ENCODE results near the gene SYNJ1. TPM values are rescaled to one million over a fixed set of nuclear protein-coding genes. Genes with fewer than 3 reads are reported as not detected.
"Not testable (repeated sequence)": the region's sequence is repeated elsewhere in the genome, so short reads cannot be mapped to it uniquely, and the experiment has no call there.

Gene SYNJ1
- total RNA-seq, 1 donor from 2014 or later: 4.9 TPM

DNA sequence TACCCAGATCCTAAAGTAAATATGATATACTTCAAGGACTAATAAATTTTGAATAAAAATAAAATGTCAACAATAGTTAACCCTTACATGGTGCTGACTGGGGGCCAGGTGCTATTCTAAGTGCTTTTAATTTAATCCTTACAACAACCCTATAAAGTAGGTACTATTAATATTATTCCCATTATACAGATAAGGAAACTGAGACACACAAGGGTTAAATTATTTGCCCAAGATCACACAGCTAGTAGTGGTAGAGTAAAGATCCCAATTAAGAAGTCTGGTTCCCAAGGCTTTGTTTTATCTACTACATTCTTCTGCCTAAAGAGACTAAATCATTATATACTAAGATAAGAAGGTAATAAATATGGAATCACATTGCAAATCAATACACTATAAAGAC is 34.2 kb downstream of the SYNJ1 start:
- no peak for ATAC-seq

GRCh38 chr21:32690085-32690484 is 37.7 kb downstream of the SYNJ1 start:
- no peak for ATAC-seq

GRCh38 chr21:32687643-32688345 is 40.0 kb downstream of the SYNJ1 start:
- no peak for ATAC-seq

GRCh38 chr21:32682696-32683474 is 44.9 kb downstream of the SYNJ1 start:
- ATAC-seq: no peak

DNA sequence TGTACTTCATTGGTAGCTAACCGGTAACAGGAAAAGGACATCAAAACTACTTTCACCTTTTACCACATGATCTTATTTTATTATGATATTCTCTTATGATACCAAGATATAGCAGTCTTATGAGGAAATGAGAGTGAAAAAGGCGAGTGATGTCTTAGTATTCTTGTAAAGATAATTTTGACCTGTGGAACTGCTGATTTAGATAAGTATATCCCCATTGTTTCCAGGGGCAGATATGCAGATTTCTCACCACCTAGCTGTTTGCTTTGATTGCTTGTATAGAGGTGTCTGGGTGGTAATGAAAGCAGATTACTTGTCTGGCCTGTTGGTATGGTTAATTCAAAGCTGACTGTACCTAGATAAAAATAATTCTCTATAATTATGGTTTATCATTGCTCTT is 53.1 kb downstream of the SYNJ1 start:
- ATAC-seq: no peak

- no peak for ATAC-seq
Measured at GRCh38 chr21:32674038-32674437, 53.8 kb downstream of the SYNJ1 start.

- no peak for ATAC-seq
Measured at GRCh38 chr21:32666258-32666657, 61.6 kb downstream of the SYNJ1 start.

GRCh38 chr21:32664095-32664494 is 63.7 kb downstream of the SYNJ1 start:
- ATAC-seq: not testable (repeated sequence)

- ATAC-seq: not testable (repeated sequence)
Measured at GRCh38 chr21:32661981-32662380, 65.8 kb downstream of the SYNJ1 start.

GRCh38 chr21:32661026-32661782 is 66.6 kb downstream of the SYNJ1 start:
- not testable (repeated sequence) for ATAC-seq

DNA sequence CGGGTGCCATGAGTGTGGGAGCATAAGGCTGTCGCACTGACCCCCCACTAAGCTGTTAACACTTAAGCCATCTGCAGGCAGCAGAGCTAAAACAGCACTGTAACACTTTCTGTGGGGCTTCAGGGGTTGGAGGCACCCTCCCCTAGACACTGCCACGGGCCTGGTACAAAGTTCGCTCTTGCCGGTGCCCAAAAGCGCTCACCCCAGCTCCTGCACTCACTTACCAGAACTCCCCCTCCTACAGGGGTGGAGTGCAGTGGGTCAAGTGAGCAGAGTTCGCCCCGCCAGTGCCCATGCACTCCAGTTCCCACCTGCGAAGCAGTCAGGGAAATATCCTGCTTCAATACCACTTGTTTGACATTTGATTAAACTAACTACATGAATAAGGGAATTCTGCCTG is 69.3 kb downstream of the SYNJ1 start:
- no peak for ATAC-seq

DNA sequence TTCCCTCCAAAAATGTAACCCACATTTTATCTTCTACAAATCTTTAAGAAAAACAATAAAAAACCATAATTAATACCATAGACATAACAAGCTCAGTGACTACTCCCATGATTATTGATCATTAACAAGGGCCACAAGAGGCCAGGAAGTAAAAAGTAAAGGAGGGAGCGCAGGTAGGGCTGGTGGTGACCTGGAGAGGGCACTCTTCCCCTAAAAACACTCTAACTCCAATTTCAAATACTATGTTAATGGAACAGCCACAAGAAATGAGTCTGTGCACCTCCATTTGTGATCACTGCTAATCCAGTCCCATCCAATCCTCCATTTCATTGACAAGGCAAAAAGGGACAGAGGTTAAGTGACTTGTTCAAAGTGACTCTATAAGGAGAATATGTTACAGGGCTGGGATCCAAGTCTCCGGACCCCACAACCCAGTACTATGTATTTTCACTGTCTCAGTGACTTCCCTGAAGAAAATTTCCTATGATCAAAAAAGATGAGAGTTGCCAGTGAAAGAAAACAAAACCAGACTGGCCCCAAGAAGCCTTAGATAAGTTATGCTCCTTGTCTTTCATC is 74.4 kb downstream of the SYNJ1 start:
- peak; percentile 62 for ATAC-seq

- ATAC-seq: no peak
Measured at GRCh38 chr21:32648165-32648564, 79.6 kb downstream of the SYNJ1 start.

- ATAC-seq: no peak
Measured at GRCh38 chr21:32645261-32646182, 82.3 kb downstream of the SYNJ1 start.

DNA sequence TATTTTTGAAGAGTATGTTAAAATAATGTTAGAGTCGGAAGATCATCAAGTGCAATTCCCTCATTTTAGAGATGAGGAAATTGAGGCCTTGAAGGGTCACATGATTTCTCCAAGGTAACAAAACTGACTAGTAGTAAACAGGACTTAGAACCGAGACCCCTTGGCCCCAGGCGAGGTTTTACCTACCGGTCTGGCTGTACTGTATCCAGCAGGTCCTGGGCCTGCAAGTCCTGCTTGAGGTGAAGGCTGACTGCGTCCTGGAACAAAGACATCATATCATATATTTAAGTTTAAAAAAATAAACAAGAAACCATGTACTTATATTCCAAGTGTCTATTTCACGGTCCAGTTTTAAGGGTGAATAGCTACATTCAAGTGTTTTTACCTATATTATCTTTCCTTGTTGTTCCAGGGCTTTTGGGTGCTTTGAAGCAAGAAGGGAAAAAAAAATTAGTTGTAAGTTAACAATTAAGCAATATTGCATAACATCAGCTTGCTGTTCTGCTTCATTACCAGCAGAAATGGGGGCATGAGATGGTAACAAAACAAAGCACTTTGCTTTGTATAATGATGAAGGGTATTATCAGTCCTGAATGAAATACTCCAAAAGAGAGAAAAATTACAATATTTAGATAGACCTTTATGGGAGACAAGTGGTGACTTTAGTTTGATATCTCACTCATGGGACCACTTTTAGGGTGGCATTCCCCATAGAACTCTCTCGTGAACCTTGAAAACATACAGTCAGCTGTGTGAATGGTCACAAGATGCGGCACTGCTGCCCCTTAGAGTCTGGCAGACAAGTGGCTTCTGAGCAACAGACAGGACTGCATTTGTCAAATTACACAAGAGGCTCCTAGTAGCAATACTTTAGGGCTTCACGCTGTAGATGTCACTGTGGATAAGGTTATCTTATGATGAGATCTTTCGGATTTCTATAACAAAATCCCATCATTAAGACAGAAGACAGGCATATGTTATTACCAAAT is 85.8 kb downstream of the SYNJ1 start:
- no peak for ATAC-seq

DNA sequence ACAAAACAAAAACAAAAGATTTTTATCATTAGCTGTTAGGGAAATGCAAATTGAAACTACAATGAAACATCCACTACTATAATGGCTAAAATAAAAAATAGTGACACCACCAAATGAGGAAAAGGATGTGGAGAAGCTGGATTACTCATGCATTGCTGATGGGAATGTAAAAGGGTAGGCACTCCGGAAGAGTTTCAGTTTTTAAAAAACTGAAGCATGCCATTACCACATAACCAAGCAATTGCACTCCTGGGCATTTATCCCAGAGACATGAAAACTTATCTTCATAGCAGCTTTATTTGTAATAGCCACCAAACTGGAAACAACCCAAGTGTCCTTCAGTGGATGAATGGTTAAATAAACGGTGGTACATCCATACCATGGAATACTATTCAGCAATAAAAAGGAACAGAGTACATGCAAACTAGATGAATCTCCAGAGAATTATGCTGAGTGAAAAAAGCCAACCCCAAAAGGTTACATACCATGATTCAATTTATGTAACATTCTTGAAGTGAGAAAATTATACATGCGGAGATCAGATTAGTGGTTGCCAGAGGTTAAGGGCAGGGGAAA is 101.1 kb downstream of the SYNJ1 start:
- ATAC-seq: no peak

- not testable (repeated sequence) for ATAC-seq
Measured at GRCh38 chr21:32618218-32618617, 109.6 kb downstream of the SYNJ1 start.

DNA sequence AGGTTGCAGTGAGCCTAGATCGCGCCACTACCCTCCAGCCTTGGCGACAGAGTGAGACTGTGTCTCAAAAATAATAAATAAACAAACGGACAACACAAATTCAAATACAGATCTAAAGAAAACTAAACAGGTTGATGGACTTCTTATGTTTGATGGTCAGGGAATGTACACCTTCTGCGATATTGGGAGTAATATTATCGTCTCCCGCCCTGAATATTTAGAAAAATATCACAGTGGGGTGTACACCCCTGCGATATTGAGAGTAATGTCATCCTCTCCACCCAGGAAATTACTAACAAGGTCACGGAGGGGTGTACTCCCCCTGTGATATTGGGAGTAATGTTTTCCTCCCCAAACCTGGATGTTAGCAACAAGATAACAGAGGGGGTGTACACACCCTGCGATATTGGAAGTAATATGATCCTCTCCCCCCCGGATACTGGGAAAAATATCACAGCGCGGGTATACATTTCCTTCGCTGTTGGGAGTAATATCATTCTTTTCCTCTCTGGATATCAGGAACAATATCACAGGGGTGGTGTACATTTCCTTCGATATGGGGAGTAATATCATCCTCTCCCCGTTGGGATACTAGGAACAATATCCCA is 114.3 kb downstream of the SYNJ1 start:
- ATAC-seq: no peak

DNA sequence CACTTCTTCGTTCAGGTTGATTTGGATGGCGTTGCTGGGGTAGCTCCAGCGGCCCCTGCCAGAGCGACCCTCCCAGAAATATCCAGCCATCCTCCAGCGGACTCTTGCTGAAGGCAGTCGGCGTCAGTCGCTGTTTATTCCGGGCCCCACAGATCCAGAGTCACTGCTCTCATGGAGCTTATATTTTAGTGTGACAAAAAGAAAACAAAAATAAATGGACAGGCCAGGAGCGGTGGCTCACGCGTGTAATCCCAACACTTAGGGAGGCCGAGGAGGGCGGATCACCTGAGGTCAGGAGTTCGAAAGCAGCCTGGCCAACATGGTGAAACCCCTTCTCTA is 114.8 kb downstream of the SYNJ1 start:
- ATAC-seq: no peak
